HG03342 (cell line): Measurements from ENCODE around the gene APBA1.

Experiments
- ATAC-seq: cut with Tn5 transposase; IDR thresholded peaks from one replicate; pipeline ENCODE4 v1.9.1; 2021; ENCODE audit warnings: mild to moderate bottlenecking, moderate library complexity; ENCODE audit not compliant: unreplicated experiment

Gene APBA1

DNA sequence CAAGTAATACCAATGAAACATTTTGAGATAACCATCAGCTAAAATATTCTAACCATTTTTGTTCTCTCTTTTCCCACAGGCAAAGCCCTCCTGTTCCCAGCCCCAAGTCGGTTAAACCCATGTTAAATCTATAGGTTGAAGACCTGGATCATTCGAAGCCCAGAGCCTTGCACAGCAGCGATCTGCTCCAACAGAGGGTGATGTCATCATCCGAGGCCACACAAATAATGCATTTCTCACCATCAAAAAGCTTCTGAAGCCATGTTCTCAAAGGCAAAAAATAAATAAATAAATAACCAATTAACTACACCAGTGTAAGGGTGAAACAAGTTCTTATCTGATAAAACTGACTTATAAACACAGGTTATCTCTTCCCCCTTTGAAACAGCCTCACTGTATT is 178.0 kb downstream of the APBA1 start:
- no peak for ATAC-seq

DNA sequence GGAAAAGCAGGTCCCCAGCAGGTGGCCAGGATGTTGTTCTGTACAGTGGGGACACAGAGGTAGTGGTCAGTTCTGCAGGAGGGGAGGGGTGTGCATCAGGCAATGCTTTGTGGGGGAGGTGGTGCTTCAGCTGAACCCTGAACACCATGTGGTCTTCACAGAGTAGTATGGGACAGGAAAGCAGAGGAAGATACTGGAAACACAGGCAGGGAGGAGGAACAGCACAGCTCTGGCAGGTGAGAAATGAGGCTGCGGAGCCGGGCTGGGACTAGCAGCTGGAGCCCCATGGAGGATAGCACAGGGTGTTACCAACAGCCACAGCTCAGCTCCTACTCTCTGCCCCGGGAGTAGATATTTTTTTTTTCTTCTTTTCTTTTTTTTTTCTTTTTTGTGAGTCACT is 185.7 kb downstream of the APBA1 start:
- ATAC-seq = no peak

DNA sequence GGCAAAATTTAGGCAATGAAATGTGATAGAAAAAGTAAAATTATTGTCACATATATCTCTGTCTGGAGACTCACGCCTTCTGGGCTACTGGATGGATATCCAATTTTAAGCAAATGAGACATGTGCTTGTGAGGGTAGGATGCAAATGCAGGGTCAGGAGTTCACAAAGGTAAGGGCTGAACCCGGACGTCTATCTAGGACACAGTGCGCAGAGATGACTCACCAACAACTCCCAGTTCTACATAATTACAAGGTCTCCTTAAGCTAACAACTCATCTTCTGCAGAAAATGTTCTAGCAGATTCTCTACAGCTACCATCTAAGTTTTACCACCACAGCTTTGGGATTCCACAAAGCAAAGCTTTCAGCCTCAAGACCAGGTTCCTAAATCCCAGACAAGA is 186.7 kb downstream of the APBA1 start:
- no peak for ATAC-seq

DNA sequence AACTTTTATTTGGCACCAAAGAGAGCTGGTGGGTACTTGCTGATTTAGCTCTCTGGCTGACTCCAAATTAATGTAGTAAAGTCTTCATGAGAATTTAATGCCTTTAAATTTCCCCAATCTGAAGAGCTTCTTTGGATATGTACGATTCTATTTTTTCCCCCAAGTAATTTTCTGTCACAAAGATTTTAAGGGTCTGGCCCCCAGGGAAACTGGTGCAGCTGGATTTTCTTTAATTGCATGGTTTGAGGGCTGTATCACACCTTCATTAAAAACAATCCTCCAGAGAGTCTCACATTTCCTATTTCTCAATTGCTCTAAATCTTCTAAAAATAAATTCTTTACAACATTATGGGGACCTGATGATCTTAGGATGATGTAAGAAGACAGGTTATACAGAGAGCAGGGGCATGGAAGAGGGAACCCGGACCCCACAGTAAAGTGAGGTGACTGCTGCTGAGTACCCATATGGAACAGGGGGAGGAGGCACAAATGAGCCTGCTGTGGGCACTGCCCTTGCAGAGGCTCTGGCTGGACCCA is 188.2 kb downstream of the APBA1 start:
- ATAC-seq = no peak

DNA sequence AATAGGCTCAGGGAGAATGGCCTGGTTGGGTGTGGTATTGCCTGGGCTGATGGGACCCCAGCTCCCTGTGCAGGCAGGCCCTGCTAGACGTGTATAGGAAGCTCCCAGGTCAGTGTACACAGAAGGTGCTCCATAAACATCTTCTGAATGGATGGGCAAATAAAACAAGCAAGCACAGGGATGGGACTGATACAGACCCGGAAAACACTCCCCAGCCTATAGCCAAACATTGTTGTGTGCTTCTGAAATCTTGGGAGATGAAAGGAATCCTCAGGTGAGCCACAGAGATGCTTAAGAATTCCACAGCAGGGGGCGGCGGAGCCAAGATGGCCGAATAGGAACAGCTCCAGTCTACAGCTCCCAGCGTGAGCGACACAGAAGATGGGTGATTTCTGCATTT is 195.4 kb downstream of the APBA1 start:
- no peak for ATAC-seq

DNA sequence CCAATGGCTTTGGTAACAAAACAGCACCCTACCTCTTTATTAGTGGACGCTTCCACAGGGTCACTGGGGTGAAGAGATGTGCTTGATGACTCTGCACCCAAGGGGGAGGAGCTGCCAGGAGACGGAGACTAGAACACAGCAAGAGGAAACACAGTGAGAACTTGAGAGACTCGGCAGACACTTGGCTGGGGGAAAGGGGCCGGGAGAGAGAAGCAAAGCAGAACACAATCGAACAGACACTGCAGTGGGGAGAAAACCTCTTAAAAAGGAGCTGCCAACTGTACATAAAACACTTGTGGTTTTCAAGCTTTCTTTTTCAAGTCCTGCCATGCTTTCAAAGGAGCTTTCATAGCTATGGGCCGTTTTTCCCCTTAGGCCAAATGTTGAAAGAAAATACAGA is 196.2 kb downstream of the APBA1 start:
- ATAC-seq = no peak

DNA sequence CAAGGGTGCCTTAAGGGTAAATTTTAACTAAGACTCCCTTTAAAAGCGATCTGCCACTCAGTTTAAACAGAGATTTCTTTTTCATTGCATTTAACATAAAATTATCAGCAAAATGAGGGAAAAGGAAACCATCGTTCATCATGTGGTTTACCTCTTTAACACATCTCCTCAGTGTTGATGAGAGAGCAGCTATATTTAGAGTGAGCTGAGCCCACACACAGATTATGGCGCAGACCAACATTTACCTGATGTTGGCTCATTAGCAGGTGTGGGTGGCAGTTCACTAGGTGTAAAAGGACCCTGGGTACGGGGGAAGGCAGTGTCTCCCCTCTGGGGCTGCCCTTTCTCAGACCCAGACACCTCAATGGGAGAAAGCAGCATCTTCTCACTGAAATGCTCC is 197.3 kb downstream of the APBA1 start:
- no peak for ATAC-seq

DNA sequence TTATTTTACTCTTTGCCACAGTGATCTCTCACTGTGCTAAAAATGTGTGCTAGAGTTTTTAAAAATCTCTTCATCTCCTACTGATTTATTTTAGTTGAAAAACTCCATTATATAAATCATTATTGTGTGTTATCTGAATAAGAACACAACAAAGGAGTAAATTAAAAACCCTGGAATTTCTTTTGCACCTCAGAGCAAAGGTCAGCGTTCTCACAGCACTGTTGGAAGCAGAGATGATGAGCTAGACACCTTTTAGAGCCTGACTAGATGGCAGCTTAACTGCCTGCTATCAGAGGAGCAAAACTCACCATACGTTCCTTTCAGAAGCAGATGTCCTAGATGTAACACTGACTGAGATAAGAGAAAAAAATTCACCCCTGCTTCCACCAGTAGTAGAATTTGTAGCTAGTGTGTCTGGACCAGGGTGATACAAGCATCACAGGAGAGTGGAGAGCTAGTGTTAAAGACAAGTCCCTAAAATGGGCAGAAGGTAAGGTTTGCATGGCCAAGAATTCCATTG is 200.0 kb downstream of the APBA1 start:
- ATAC-seq = no peak

DNA sequence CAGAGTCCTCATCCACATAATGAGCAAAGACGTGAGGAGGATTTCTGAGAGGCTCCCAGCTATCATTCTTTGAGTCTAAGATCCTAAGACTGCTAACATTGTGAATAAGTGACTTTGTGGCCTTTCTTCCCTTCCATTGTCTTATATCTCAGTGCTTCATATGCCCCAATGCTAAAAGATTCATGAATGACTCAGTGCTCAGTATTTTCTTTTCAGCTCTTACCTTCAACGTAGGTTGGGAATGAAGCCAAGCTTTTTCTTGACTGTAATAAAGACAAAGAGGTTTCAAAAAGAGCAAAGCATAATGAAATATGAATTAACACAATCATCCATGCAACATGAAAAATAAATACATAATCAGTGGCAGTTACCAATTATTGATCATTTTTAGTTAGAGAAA is 200.7 kb downstream of the APBA1 start:
- ATAC-seq = no peak

DNA sequence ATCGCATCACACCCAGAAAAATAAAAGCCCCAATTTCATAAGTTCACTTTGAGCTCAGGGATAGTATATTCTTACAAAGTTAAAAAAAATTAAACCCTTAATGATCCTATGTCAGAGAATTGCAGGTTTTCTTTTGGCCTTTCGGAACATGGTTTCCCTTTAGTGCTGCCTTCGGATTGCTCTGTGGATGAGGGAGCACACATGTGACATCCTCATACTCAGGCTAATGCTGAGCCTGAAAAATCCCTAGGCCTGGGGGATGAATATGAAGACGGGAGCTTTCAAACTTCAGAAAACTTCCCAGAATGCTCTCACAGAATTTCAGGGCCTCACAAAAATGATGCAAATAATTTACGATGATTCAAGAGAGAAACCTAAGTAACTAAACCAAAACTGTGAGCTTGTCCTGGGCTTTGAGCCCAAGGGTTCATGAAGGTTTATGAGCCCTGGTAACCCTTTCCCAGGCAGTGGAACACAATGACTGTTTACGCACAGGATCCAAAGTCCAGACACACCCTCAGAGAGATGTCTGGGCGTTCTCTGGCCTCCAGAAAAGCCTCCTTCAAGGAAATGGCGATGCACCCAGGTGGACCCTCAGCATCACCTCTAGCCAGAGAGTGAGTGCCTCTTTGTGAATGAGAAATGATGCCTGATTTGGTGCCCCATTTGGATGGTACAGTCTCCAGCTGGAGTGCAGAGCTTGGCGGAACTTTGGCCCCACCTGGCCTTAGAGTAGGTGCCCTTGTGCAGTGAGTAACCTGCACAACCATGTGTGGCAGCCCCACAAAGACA is 201.8 kb downstream of the APBA1 start:
- no peak for ATAC-seq

DNA sequence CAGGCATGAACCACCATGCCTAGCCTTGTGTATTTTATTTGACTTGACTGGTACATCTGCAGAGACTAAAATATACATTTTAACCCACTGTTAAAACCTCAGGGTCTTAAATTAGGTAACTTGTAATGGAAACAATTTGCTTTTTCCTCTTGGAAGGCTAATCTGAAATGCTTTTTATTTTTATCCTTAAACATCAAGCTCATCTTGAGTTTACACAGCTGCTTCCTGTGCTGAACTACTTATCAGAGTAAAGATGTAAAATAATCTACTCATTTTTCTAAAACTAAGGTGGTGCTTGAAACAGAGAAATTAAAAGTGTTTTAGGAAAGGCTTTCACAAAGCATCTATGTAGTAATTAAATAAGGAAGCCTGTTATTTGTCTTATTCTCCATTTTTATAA is 203.0 kb downstream of the APBA1 start:
- no peak for ATAC-seq

DNA sequence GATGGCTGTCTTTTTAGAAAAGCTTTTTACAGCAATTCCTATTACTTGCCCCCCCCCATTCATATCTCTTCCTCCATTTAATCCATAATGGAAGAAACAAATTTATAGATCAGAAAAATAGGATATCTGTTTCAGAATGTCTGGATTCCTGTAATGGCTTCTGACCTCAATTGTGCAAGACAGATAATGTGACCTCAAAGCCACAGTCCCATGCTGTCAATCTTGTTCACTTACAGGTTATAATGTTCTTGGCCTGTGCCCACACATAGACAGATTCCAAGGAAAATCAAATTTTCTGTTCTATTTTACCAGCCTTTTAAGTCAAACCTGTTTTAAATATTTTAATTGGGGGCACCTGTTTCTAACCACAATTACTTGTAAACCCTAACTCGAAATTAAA is 203.8 kb downstream of the APBA1 start:
- no peak for ATAC-seq

DNA sequence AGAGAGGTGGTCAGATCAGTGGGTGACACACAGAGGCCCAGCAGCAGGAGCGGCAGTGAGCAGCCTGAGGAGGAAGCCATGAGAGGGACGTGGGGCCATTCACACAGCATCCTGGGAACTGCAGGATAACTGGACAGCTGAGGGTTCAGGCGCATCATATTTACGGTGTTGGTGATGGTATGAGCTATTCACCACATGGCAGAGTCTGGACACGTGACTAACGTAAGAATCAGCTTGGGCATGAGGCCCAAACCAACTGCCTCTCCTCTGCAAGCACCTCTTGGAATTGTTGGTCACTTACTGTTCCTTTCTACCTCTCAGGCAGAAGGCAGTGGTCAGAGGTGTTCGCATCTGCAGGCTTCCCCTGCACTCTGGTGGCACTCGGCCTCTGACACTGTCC is 206.0 kb downstream of the APBA1 start:
- no peak for ATAC-seq

DNA sequence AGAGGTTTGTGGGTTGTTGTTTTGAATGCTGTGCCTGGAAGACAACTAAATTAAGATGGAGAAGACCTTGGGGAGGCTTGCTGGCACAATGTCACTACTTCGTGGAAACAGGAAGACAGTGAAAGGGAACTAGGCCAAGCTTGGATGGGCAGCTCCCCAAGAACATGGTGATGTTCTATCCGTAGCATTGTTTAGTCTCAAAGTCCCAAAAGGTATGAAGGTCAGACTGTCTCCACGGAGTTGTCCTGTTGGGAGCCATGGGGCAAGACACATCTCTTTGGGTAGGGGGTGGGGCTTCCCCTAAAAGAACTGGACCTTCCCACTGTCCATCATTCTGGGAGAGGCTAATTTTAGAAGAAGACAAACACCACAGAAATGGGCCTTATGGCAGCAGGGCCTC is 206.7 kb downstream of the APBA1 start:
- no peak for ATAC-seq

DNA sequence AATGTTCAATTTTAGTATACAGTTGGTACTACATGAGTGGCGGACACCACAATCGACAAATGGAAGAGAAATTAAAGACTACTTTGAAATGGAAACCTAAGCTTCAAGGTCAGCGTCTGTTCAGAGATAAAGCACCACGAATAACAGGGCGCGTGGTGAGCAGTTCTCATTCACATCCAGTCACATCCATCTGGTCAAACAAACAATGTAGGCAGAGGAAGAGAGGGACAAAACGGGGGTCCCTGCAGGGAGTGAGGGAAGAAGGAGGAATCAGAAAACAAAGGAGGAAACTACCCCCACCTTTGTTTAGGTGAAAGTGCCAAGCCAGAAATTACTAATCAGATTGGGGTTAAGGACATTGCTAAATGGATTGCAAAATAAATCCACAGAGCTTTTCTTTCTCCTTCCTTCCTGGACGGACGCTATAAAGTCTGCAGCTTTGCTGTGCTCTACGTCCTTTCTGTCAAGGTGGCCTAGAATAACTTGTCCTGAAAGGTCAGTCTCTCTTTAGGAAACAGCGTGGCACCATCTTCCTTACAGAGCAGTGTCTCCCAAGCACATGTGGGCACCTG is 208.6 kb downstream of the APBA1 start:
- no peak for ATAC-seq

DNA sequence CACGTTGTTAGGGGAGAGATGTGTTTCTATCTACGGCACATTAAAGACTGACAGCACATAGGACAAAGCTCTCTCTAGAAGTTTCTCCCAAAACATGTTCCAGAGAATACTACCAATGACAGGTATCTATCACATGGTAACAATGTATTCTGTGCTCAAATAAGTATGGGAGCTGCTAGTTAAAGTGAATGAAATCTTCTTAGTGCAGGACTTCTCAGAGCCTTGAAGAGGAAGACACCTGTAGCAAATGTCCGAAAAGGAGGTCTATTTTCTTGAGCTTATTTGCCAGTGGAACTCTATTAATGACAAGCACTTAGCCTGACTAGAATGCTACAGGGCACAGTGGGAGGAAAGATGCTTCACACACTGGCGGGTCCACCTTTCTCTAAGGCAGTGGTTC is 209.8 kb downstream of the APBA1 start:
- ATAC-seq = no peak

DNA sequence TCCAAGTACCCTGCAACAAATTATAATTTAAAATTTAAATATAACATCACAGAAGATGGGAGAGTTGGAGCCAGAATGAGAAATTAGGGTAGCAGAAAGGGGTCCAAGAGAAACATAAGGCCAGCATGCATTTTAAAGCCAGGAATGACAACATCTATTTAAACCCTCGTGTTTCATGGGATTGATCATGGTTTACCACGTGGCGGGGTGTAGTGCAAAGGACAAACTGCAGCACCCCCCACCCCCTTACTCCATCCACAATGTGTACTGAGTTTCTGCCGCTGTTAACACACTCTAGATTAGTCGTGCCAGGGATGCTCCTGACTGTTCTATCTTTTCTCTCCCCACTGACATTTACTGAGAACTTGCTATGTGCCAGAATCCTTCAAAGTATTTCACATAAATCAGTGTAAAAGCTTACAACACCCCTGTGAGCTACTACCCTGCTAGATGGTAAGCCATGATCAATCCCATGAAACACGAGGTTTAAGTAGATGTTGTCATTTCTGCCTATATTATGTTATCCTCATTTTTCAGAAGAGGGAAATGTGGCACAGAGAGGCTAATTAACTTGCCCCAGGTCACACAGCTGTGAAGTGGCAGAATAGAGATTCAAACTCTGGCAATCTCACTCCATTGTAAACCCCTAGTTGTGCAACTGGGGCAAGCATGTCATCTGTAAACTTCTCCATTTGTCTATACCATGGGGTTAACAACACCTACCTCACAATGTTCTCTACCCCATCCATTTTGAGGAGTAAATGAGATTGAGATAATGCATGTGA is 210.9 kb downstream of the APBA1 start:
- ATAC-seq = no peak

DNA sequence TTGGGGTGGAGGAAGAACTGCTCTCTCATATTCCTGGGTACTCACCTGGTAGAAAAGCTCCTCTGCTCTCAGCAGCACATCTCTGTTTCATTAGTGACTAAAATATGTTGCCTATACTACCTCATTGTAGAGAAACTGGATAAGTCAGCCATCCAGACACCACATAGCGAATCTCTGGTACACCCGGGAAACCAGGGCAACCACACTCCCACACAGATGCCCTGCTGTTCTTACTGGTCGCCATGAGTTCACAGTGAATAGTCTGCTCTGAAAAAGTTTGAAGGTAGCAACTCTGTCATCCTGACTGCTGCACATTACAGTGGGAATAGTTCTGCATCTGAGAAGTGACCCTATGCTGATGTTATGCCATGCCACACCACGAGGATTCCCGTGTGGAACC is 212.2 kb downstream of the APBA1 start:
- ATAC-seq = no peak

DNA sequence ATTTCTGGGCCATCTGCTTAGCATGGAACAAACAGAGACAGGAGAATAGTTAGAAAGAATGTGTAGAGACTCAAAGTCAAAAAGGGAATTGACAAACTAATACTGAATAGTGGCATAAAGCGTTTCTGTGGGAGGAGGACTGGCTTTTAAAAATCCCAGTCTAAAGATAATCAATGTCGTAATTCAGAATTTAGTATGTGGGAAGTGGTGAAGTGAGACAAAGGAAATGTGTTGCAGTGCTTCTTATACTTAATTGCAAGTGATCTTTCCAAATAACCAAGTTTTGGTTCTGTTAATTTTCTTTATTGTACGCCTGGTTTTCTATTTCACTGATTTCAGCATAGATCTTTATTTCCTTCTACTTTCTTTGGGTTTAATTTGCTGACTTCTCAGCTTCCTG is 214.0 kb downstream of the APBA1 start:
- ATAC-seq = no peak

DNA sequence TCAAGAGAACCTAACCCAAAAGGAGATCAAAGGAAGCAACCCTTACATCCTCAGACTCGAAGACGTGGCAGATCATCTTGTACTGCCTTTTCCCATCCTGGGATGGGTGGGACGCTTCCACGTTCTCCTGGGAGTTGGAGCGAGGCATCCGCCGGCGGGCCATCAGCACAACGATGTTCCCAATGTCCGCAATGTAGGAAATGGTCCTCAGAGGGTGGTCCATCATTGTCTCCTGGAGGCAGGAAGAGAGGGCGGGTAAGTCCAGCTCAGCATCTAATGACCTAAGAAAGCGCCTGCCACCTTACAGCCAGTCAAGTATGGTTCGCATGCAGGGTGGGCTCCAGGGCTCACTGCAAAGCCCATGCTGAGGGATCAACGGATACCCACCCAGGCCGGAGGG is 216.0 kb downstream of the APBA1 start:
- ATAC-seq = no peak

DNA sequence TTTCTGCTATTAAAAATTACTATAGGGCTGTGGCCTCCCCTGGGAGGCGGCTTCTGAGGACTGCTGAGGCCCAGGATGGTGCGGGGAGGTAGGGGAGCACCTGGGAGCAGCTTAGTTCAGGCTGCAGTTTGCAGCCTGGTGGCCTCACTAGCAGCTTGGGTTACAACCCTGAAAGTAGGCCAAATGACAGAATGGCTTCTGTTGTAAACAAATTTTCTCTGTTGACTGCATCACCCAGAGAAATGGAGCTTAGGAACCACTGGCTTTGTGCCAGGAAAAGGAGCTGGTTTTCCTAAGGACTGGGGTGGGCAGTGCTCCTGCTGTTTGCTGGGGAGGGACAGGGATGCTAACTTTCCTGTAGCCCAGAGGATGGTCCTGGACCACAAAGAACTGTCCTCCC is 216.9 kb downstream of the APBA1 start:
- ATAC-seq = no peak

DNA sequence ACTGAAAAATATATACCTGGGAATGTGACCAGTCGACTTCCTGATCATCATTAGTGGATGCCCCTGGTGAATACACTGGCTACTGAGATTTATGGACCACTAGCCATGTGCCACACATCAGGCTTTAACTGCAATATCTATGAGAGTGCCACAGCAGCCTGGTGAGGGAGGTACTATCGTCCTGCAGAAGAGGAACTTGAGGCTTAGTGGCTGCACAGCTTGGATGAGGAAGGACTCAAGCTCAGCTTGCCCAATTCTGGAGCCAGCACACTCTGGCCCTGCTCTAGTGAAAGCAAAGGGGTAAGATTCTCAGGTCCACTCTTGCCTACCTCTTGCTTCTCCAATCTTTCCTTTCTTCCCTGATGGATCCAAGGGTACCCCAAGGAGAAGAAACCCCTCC is 217.8 kb downstream of the APBA1 start:
- ATAC-seq = no peak
